ENCODE measurements around the gene CTBP2.

DNA sequence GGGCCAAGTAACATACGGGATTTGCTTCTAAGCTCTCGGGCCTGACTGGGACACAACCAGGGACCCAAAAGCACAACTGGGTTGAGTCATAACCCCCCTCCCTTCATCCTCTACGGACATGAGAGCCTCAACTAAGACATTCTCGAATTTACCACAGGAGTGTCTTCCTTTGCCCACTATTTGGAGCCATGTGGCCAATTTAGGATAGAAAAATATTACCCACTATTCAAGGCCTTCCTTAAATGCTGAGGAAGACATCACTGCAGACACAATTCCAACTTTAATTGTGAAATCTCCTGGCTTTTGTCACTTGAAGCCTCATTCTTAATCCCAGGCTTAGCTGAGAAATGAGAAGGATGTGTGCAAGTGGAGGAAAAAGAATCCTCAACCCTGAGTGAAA lies 11.8 kb downstream of the CTBP2 start:
- no peak for TF ChIP-seq EZH2 (optimal IDR thresholded peaks at IDR 0.05; ENCODE audit: low read depth, low read length)
- TF ChIP-seq, protein P1, sequence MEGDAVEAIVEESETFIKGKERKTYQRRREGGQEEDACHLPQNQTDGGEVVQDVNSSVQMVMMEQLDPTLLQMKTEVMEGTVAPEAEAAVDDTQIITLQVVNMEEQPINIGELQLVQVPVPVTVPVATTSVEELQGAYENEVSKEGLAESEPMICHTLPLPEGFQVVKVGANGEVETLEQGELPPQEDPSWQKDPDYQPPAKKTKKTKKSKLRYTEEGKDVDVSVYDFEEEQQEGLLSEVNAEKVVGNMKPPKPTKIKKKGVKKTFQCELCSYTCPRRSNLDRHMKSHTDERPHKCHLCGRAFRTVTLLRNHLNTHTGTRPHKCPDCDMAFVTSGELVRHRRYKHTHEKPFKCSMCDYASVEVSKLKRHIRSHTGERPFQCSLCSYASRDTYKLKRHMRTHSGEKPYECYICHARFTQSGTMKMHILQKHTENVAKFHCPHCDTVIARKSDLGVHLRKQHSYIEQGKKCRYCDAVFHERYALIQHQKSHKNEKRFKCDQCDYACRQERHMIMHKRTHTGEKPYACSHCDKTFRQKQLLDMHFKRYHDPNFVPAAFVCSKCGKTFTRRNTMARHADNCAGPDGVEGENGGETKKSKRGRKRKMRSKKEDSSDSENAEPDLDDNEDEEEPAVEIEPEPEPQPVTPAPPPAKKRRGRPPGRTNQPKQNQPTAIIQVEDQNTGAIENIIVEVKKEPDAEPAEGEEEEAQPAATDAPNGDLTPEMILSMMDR (IDR thresholded peaks at IDR 0.05; ENCODE audit: low read length): no peak
- TF ChIP-seq EZH2phosphoT487 (IDR thresholded peaks at IDR 0.05; ENCODE audit: low read length): no peak

Data from MM.1S (cell line).